K562 (cell line): ENCODE measurements around the gene ASPRV1. TPM values are rescaled to one million over a fixed set of nuclear protein-coding genes. Genes with fewer than 3 reads are reported as not detected.

Experiments
- ARID4B ChIP-seq: sonication (generic); formaldehyde crosslinking; IDR thresholded peaks from 2 replicates; pipeline ENCODE4 v1.8.0; 2022; ENCODE audit warnings: mild to moderate bottlenecking, missing genetic modification reagents
- BCLAF1 ChIP-seq, 2 experiments: fragments of 450-650 bp in 1 of 2; IDR thresholded peaks; 2 replicates each; pipeline ENCODE4 v1.6.1; 2011 to 2017; ENCODE audit warnings: low read depth in 2 of 2, antibody characterized with exemption in 1 of 2, borderline replicate concordance in 1 of 2, low read length in 1 of 2, mild to moderate bottlenecking in 1 of 2, mixed read lengths in 1 of 2; ENCODE audit not compliant: control insufficient read depth in 1 of 2
- CBFA2T2 ChIP-seq: fragments of 450-650 bp; conservative IDR thresholded peaks from 2 replicates; pipeline ENCODE4 v1.6.1; 2017; ENCODE audit warnings: mild to moderate bottlenecking
- ERF ChIP-seq: fragments of 450-650 bp; formaldehyde crosslinking; IDR thresholded peaks from 2 replicates; pipeline ENCODE4 v1.4.0; 2020; ENCODE audit warnings: mild to moderate bottlenecking, mixed read lengths
- HDAC6 ChIP-seq: IDR thresholded peaks from 2 replicates; pipeline ENCODE4 v1.6.1; 2012; ENCODE audit warnings: low read depth, mild to moderate bottlenecking, control low read depth, inconsistent platforms, low read length, moderate library complexity
- HDAC8 ChIP-seq: fragments of 450-650 bp; IDR thresholded peaks from 2 replicates; pipeline ENCODE4 v1.6.1; 2016; ENCODE audit warnings: mild to moderate bottlenecking, missing genetic modification characterization, moderate library complexity, missing compliant biosample characterization
- KDM5B ChIP-seq: fragments of 200-600 bp; sonication (generic); IDR thresholded peaks from 2 replicates; pipeline ENCODE4 v1.6.1; 2012; ENCODE audit warnings: low read depth, mild to moderate bottlenecking, moderate library complexity, low read length, control low read depth, inconsistent platforms; ENCODE audit not compliant: insufficient replicate concordance
- MLX ChIP-seq, 2 experiments: fragments of 450-650 bp in 1 of 2; sonication (generic) in 1 of 2; formaldehyde crosslinking; conservative IDR thresholded peaks; 2 replicates each; pipeline versions ENCODE4 v1.4.0 to v1.8.1; 2020 to 2022; ENCODE audit warnings: mild to moderate bottlenecking in 1 of 2, missing genetic modification reagents in 1 of 2
- PHF21A ChIP-seq: fragments of 450-650 bp; IDR thresholded peaks from 2 replicates; pipeline ENCODE4 v1.6.1; 2017; ENCODE audit warnings: low read depth, borderline replicate concordance
- POLR2B ChIP-seq: fragments of 450-650 bp; IDR thresholded peaks from 2 replicates; pipeline ENCODE4 v1.6.1; 2018; ENCODE audit warnings: low read depth; ENCODE audit not compliant: partially characterized antibody
- RFX7 ChIP-seq: fragments of 250-450 bp; sonication (Bioruptor Pico); IDR thresholded peaks from 2 replicates; pipeline ENCODE4 v1.5.1; 2021; ENCODE audit warnings: mild to moderate bottlenecking
- STAG1 ChIP-seq: sonication (generic); formaldehyde crosslinking; IDR thresholded peaks from 2 replicates; pipeline ENCODE4 v1.5.0; 2020; ENCODE audit warnings: missing genetic modification reagents, borderline replicate concordance
- YBX1 ChIP-seq: fragments of 450-650 bp; IDR thresholded peaks from 2 replicates; pipeline ENCODE4 v1.7.1; 2016; ENCODE audit warnings: mild to moderate bottlenecking
- ZNF197 ChIP-seq: fragments of 200-800 bp; sonication (Bioruptor generic); IDR thresholded peaks from 2 replicates; pipeline ENCODE4 v1.6.1; 2016; ENCODE audit warnings: low read depth, missing genetic modification characterization, missing compliant biosample characterization
- ZNF398 ChIP-seq: fragments of 250-450 bp; sonication (Bioruptor Pico); IDR thresholded peaks from 2 replicates; pipeline ENCODE4 v1.8.0; 2021; ENCODE audit warnings: moderate library complexity, mild to moderate bottlenecking, inconsistent platforms
- ZNF511 ChIP-seq: sonication (generic); formaldehyde crosslinking; IDR thresholded peaks from 2 replicates; pipeline ENCODE4 v1.8.0; 2022; ENCODE audit warnings: mild to moderate bottlenecking, missing genetic modification reagents
- polyA plus RNA-seq, 8 experiments: library from polyadenylated mRNA; depleted of rRNA in 4 of 8; stranded (reverse) in 5 of 8; unstranded in 3 of 8; fragments of >200 nt; fragmentation: Nextera tagmentation in 2 of 8; fragmentation: Illumina TruSeq in 1 of 8; extraction: Ambion mirVana in 2 of 8; extraction: Trizol in 1 of 8; gene quantifications; 2 replicates each; pipeline versions ENCODE4 v1.2.1 to v1.2.3, GENCODE V29; 2011 to 2014; ENCODE audit warnings: inconsistent platforms in 1 of 8, missing spikeins in 1 of 8
- total RNA-seq, 7 experiments: library from RNA; depleted of rRNA in 6 of 7; stranded (reverse); fragments of >200 nt in 6 of 7; fragmentation: Illumina TruSeq in 2 of 7; extraction: Trizol in 2 of 7; gene quantifications; 2 replicates each; pipeline versions ENCODE4 v1.2.1 to v1.2.3, GENCODE V29; 2011 to 2021; ENCODE audit warnings: low replicate concordance in 1 of 7

Gene ASPRV1
- total and polyA plus RNA-seq, 9 of the 15 experiments (the other 6 are each of a cell fraction or from before 2014, with no cell fraction given), result 0.17 to 0.72 (median 0.47) TPM; not detected in 1

- TF ChIP-seq BCLAF1 (IDR thresholded peaks at IDR 0.05; ENCODE audit: borderline replicate concordance in 1 of 2, control insufficient read depth in 1 of 2, low read depth in 2 of 2, low read length in 1 of 2) (no peak), ZNF511 (CRISPR knock-in tag) (peak; percentile 69; the same call in 1 of the 2 replicates), PHF21A (no peak), YBX1 (no peak), HDAC6 (no peak), HDAC8 (tag) (peak; percentile 87; the same call in 1 of the 2 replicates), STAG1 (CRISPR knock-in tag) (no peak), RFX7 (CRISPR knock-in tag) (no peak), KDM5B (no peak), ZNF398 (CRISPR knock-in tag) (no peak), MLX (CRISPR knock-in tag; conservative IDR thresholded peaks at IDR 0.05) (no peak), POLR2B (no peak), ERF (CRISPR knock-in tag) (0 out of 2 replicates have a peak, but pooled peaks have one; percentile 82), ARID4B (CRISPR knock-in tag) (0 out of 2 replicates have a peak, but pooled peaks have one; percentile 44), CBFA2T2 (peak; percentile 68), ZNF197 (CRISPR knock-in tag) (peak; percentile 90; the same call in 1 of the 2 replicates)
These were observed 14.5 kb upstream of the ASPRV1 start (continued) for GRCh38 chr2:69975853-69976462.
